H1 (cell line): Measurements from ENCODE around the gene MDFI. TPM values are rescaled to one million over a fixed set of nuclear protein-coding genes. Genes with fewer than 3 reads are reported as not detected.

Experiments
- CHD7 ChIP-seq: fragments of 300-600 bp; sonication (generic); IDR thresholded peaks from 2 replicates; pipeline ENCODE4 v1.7.1; 2012; ENCODE audit warnings: low read length, moderate library complexity, mild to moderate bottlenecking, inconsistent platforms; ENCODE audit not compliant: insufficient replicate concordance
- CTCF ChIP-seq, 3 experiments: IDR thresholded peaks; 1 replicate in 2 of 3; 2 replicates in 1 of 3; pipeline versions ENCODE4 v1.5.1 to v1.6.1; 2011; ENCODE audit warnings: low read length in 3 of 3, mild to moderate bottlenecking in 3 of 3, inconsistent platforms in 2 of 3, low read depth in 1 of 3, moderate library complexity in 1 of 3; ENCODE audit not compliant: insufficient read depth in 1 of 3; ENCODE audit errors: control extremely low read depth in 1 of 3
- JUND ChIP-seq: IDR thresholded peaks from 2 replicates; pipeline ENCODE4 v1.6.1; 2011; ENCODE audit warnings: mild to moderate bottlenecking, improper control_type of control experiment, low read length
- POLR2A ChIP-seq, 2 experiments: IDR thresholded peaks; 1 replicate in 1 of 2; 2 replicates in 1 of 2; pipeline ENCODE4 v1.6.1; 2011; ENCODE audit warnings: low read depth in 2 of 2, low read length in 2 of 2, mild to moderate bottlenecking in 2 of 2; ENCODE audit errors: control extremely low read depth in 1 of 2
- TEAD4 ChIP-seq: IDR thresholded peaks from 2 replicates; pipeline ENCODE4 v1.6.1; 2012; ENCODE audit warnings: low read depth, low read length, inconsistent platforms, mixed read lengths
- polyA plus RNA-seq, 7 experiments: library from polyadenylated mRNA; depleted of rRNA in 3 of 7; stranded (reverse) in 5 of 7; unstranded in 2 of 7; fragments of >200 nt in 5 of 7; fragments of 200-250 nt in 2 of 7; gene quantifications; 1 replicate in 5 of 7; 2 replicates in 1 of 7; 4 replicates in 1 of 7; pipeline versions ENCODE4 v1.2.1 to v1.2.3, GENCODE V29; 2011 to 2013; ENCODE audit warnings: missing spikeins in 2 of 7, mixed read lengths in 2 of 7
- total RNA-seq: library from RNA; stranded (reverse); fragmentation: NEBNext Ultra II Directional; extraction: Animal tissue kit (Norgen Biotek cat#: 25700); gene quantifications from 2 replicates; pipeline ENCODE4 v1.2.1, GENCODE V29; 2021
- TF ChIP-seq, protein P1 (sequence below): IDR thresholded peaks from 2 replicates; pipeline ENCODE4 v1.6.1; 2012; ENCODE audit warnings: low read length, inconsistent platforms

The MDFI gene
- total and polyA plus RNA-seq, 2 of the 8 experiments (the other 6 are each of a cell fraction or from before 2014, with no cell fraction given): 41.0 to 65.6 TPM

DNA sequence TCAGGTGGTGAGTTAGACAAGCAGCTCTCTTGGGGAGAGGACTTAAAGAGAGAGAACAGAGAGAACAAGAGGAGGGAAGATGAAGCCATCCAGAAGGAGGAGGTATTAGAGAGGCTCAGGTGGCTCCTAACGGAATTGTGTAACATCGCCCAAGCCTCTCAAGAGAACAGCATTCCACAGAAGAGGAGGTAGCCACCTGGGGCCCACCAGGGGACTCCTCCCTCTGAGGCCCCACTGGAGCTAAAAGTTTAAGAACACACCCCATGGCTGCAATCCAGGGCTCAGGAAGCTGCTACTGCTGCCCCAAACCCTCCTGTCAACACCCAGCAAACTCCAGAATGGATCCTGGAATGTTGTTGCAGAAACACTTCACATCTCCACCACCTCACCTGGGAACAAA lies 23.6 kb upstream of the MDFI start (continued):
- TF ChIP-seq CHD7 (no peak), TEAD4 (no peak), JUND (no peak), CTCF (IDR thresholded peaks at IDR 0.05; ENCODE audit: control extremely low read depth in 1 of 3, insufficient read depth in 1 of 3, low read depth in 1 of 3, low read length in 3 of 3) (no peak), POLR2A (IDR thresholded peaks at IDR 0.05; ENCODE audit: control extremely low read depth in 1 of 2, low read depth in 2 of 2, low read length in 2 of 2) (no peak)
- TF ChIP-seq, protein P1, sequence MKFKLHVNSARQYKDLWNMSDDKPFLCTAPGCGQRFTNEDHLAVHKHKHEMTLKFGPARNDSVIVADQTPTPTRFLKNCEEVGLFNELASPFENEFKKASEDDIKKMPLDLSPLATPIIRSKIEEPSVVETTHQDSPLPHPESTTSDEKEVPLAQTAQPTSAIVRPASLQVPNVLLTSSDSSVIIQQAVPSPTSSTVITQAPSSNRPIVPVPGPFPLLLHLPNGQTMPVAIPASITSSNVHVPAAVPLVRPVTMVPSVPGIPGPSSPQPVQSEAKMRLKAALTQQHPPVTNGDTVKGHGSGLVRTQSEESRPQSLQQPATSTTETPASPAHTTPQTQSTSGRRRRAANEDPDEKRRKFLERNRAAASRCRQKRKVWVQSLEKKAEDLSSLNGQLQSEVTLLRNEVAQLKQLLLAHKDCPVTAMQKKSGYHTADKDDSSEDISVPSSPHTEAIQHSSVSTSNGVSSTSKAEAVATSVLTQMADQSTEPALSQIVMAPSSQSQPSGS: no peak
- TF ChIP-seq, all 59 proteins: peak for 0
